GM19351 (cell line): Measurements from ENCODE around the gene LAMA4.

Experiments used
- ATAC-seq: cut with Tn5 transposase; IDR thresholded peaks from one replicate; pipeline ENCODE4 v1.9.1; 2021; ENCODE audit warnings: mild to moderate bottlenecking, moderate library complexity; ENCODE audit not compliant: unreplicated experiment

LAMA4 gene

GRCh38 chr6:112253841-112254816, at the start of gene LAMA4:
Gene LAMA4 (minus strand): TSS chr6:112254567. CDS start chr6:112254150, 417 bp downstream.
- no peak for ATAC-seq

- ATAC-seq = no peak
Observed at GRCh38 chr6:112302142-112302705, 47.9 kb upstream of the LAMA4 start.

- no peak for ATAC-seq
Observed at GRCh38 chr6:112300896-112301295, 46.5 kb upstream of the LAMA4 start.

GRCh38 chr6:112298816-112299281, 44.5 kb upstream of the LAMA4 start:
- no peak for ATAC-seq

GRCh38 chr6:112298021-112298745, 43.8 kb upstream of the LAMA4 start:
- ATAC-seq = no peak

- ATAC-seq = no peak
Observed at GRCh38 chr6:112296694-112297093, 42.3 kb upstream of the LAMA4 start.

- peak; percentile 69 for ATAC-seq
Observed at GRCh38 chr6:112296122-112296521, 41.8 kb upstream of the LAMA4 start.

- ATAC-seq = no peak
Observed at GRCh38 chr6:112291161-112291762, 36.9 kb upstream of the LAMA4 start.

- no peak for ATAC-seq
Observed at GRCh38 chr6:112289038-112289566, 34.7 kb upstream of the LAMA4 start.

GRCh38 chr6:112288475-112288874, 34.1 kb upstream of the LAMA4 start:
- no peak for ATAC-seq

GRCh38 chr6:112287577-112288225, 33.3 kb upstream of the LAMA4 start:
- no peak for ATAC-seq

- ATAC-seq = no peak
Observed at GRCh38 chr6:112286500-112287144, 32.3 kb upstream of the LAMA4 start.

- peak; percentile 93 for ATAC-seq
Observed at GRCh38 chr6:112286010-112286409, 31.6 kb upstream of the LAMA4 start.

GRCh38 chr6:112284603-112285002, 30.2 kb upstream of the LAMA4 start:
- no peak for ATAC-seq

GRCh38 chr6:112283621-112284020, 29.3 kb upstream of the LAMA4 start:
- no peak for ATAC-seq

- ATAC-seq = no peak
Observed at GRCh38 chr6:112281821-112282615, 27.7 kb upstream of the LAMA4 start.

- ATAC-seq = no peak
Observed at GRCh38 chr6:112279031-112279935, 24.9 kb upstream of the LAMA4 start.

- no peak for ATAC-seq
Observed at GRCh38 chr6:112275365-112275764, 21.0 kb upstream of the LAMA4 start.
